ENCODE results near the gene RSRP1.
"Not testable (repeated sequence)": the region's sequence is repeated elsewhere in the genome, so short reads cannot be mapped to it uniquely, and the experiment has no call there.

Gene RSRP1, protein sequence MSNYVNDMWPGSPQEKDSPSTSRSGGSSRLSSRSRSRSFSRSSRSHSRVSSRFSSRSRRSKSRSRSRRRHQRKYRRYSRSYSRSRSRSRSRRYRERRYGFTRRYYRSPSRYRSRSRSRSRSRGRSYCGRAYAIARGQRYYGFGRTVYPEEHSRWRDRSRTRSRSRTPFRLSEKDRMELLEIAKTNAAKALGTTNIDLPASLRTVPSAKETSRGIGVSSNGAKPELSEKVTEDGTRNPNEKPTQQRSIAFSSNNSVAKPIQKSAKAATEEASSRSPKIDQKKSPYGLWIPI

DNA sequence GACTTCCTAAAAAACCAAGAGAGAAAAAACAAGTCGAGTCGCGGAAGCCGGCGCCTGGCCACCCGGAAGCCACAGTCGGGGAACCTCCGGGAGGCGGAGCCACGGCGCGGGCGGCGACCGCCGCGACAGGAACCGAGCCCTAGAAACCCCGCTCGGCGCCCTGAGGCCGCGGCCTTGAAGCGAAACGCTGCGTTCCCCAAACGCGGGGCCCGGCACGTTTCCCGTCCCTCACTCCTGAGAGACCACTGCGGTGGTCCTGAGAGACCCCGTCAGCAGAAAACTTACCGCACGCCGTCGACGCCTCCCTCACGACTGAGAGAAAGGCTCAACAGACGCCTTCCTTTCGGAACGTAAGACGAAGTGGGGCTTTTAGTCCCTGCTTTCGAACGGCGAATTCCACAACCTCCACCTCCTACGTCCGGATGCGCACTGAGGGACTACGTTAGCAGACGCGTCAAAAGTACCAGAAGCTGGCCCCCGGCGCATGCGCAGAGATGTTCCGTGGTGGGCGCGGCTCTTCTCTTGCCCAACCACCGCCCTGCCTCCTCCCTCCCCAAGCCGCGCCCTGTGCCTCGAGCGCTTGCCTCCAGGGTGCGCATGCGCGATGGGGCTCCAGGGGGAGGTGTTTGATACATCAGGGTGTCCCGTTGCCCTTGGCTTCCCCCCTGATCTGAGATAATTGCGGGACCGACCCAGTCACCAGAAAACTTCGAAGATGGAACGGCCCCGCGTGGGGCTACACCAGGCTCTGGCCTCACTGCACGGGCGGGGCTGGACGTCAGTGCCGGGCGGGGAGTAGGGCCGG lies at the start of gene RSRP1:
Gene RSRP1, minus strand, starts transcription at position 431 of the 805 bp plus-strand sequence. CDS start 491 bp downstream, outside the sequence.
- peak; percentile 44; the same call in 1 of the 2 replicates for TF ChIP-seq GATA2 (IDR thresholded peaks at IDR 0.05; ENCODE audit: low read depth, low read length)
- no peak for TF ChIP-seq GATA3 (IDR thresholded peaks at IDR 0.05; ENCODE audit: low read depth, low read length)

DNA sequence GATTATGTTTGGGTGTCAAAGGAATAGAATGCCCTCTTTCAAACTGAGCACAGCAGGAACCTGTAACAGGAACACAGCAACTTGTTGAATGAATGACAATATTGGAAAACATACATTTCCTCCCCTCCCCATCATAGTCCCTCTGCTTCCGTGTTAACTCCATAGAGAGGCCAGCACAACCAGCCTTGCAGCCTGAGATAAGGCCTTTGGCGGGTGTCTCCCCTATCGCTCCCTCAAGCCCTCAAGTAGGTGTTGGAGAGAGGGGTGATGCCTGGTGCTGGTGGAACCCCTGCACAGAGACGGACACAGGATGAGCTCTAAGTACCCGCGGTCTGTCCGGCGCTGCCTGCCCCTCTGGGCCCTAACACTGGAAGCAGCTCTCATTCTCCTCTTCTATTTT lies 25.0 kb upstream of the RSRP1 start, which contains the start of gene RHD:
Gene RHD, plus strand, starts transcription at position 272 of the 400 bp plus-strand sequence. Its CDS starts 39 bp downstream, at position 311.
- not testable (repeated sequence) for TF ChIP-seq GATA2, GATA3 (IDR thresholded peaks at IDR 0.05; ENCODE audit: low read depth, low read length)

GRCh38 chr1:25257196-25257595 lies 9.9 kb upstream of the RSRP1 start:
- no peak for TF ChIP-seq GATA2 (IDR thresholded peaks at IDR 0.05; ENCODE audit: low read depth, low read length)
- TF ChIP-seq GATA3 (IDR thresholded peaks at IDR 0.05; ENCODE audit: low read depth, low read length), result no peak

DNA sequence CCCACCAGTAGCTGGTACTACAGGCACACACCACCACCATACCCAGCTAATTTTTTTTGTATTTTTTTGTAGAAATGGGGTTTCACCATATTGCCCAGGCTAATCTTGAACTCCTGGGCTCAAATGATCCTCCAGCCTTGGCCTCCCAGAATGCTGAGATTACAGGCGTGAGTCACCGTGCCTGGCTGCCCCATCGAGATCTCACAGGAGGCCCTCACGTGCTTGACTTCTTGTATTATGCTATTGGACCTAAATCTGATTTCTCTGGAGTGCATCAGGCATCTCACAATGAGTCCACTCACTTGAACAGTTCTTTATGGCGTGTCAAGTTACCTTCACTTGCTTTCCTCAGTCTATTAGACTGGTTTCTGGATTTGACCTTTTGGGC lies 9.3 kb upstream of the RSRP1 start:
- TF ChIP-seq GATA3 (IDR thresholded peaks at IDR 0.05; ENCODE audit: low read depth, low read length) (no peak), GATA2 (IDR thresholded peaks at IDR 0.05; ENCODE audit: low read depth, low read length) (no peak)

- TF ChIP-seq GATA2 (IDR thresholded peaks at IDR 0.05; ENCODE audit: low read depth, low read length) (no peak), GATA3 (IDR thresholded peaks at IDR 0.05; ENCODE audit: low read depth, low read length) (no peak)
Observed at GRCh38 chr1:25255706-25256577, 8.7 kb upstream of the RSRP1 start.

- TF ChIP-seq GATA3 (IDR thresholded peaks at IDR 0.05; ENCODE audit: low read depth, low read length), result no peak
- TF ChIP-seq GATA2 (IDR thresholded peaks at IDR 0.05; ENCODE audit: low read depth, low read length), result no peak
Observed at GRCh38 chr1:25253911-25254310, 6.7 kb upstream of the RSRP1 start.

GRCh38 chr1:25247829-25248754 lies 838 bp upstream of the RSRP1 start:
- TF ChIP-seq GATA3 (IDR thresholded peaks at IDR 0.05; ENCODE audit: low read depth, low read length) (no peak), GATA2 (IDR thresholded peaks at IDR 0.05; ENCODE audit: low read depth, low read length) (no peak)

DNA sequence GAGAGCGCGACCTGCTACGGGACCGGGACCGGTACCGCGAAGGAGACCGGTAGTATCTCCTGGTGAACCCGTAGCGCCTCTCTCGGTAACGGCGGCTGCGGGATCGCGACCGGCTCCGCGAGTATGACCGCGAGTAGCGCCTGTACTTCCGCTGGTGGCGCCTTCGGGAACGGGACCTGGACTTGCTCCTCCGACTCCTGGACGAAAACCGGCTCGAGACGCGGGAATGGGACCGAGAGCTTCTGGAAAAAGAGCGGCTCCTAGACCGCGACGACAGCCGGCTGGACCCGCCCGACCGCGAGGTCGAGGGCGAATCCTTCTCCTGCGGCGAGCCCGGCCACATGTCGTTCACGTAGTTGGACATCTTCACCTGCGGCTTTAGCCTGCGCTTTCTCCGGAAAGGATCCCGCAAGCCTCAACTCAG lies 642 bp downstream of the RSRP1 start:
- TF ChIP-seq GATA3 (IDR thresholded peaks at IDR 0.05; ENCODE audit: low read depth, low read length), result no peak
- no peak for TF ChIP-seq GATA2 (IDR thresholded peaks at IDR 0.05; ENCODE audit: low read depth, low read length)

DNA sequence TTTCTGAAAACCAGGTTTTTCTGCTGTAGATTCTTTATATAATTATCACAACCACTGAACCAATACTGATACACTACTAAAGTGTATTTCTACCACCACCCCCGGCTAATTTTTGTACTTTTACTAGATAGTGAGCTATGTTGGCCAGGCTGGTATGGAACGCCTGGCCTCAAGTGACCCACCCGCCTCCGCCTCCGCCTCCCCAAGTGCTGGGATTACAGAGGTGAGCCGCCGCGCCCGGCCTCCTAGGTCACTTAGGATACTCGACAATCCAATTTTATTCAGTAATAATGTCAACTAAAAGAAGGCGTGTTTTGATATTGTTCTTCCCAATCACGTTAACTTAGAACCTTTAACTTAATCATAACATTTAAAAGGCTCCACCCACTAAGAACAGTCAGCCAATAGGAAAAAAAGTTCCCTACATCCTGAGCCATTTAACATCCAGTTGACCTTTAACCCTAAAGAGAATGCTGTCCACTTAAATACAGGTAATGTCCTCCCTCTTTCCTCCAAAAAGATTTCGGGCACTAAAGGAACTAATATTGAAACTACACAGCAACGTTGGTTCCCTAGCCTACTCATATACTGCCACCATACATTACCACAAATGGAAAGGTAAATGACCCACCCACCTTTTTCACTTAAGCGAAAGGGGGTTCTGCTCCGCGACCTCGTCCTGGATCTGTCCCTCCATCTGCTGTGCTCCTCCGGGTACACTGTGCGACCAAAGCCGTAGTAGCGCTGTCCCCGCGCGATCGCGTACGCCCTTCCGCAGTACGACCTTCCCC lies 1.2 kb downstream of the RSRP1 start:
- TF ChIP-seq GATA2 (IDR thresholded peaks at IDR 0.05; ENCODE audit: low read depth, low read length) (no peak), GATA3 (IDR thresholded peaks at IDR 0.05; ENCODE audit: low read depth, low read length) (no peak)

DNA sequence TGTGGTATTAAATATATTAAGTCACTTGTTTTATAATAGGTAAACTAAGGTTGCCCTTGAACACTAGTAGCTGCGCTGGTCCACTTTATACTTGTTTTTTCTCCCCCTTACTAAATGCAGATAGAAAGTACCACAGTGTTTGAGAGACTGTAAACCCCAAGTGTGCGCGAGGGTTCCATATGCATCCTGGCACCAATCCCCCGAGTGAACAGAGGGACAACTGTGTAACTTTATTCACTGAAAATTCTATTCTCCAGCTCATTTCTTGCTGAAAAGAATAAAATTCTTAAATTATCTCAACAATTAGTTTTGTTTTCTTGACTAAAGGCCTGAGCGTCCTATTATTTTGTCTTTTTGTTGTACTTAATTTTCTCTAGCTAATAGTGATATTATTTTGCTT lies 1.9 kb downstream of the RSRP1 start:
- TF ChIP-seq GATA3 (IDR thresholded peaks at IDR 0.05; ENCODE audit: low read depth, low read length), result no peak
- TF ChIP-seq GATA2 (IDR thresholded peaks at IDR 0.05; ENCODE audit: low read depth, low read length), result no peak

DNA sequence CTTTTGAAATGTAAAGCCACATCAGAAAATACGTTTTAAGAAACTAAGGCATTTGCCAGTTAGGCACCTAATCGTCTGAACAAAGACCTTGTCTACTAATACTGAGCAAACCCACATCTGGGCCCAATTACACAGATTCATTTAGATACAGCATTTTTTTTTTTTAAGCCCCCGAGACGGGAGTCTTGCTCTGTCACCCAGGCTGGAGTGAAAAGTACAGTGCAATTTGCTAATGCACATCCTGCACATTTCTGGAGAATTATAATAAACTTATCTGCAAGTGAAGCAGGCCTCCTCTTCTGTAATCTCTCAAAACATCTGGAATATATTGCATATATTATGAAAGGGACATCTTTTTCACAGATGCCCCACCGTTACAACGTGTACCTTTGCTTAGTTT lies 3.3 kb downstream of the RSRP1 start:
- peak; percentile 84 for TF ChIP-seq GATA2 (IDR thresholded peaks at IDR 0.05; ENCODE audit: low read depth, low read length)
- peak; percentile 87 for TF ChIP-seq GATA3 (IDR thresholded peaks at IDR 0.05; ENCODE audit: low read depth, low read length)
